Chondrocyte (in vitro differentiated cells): ENCODE measurements around the gene HSPB2. TPM values are rescaled to one million over a fixed set of nuclear protein-coding genes. Genes with fewer than 3 reads are reported as not detected.

Experiments
- DNase-seq: peaks from one replicate; pipeline ENCODE4 v3.0.0; 2021; ENCODE audit warnings: mixed read lengths, low spot score
- H3K27ac Mint-ChIP-seq: one replicate; pipeline ENCODE4 v1.8.0; 2021; ENCODE audit warnings: mild to moderate bottlenecking, moderate library complexity, mixed read lengths; ENCODE audit not compliant: unreplicated experiment
- H3K27me3 Mint-ChIP-seq: 2 replicates; pipeline ENCODE4 v1.8.0; 2021; ENCODE audit warnings: low read depth, mixed read lengths
- H3K36me3 Mint-ChIP-seq: 2 replicates; pipeline ENCODE4 v1.8.0; 2021; ENCODE audit warnings: low read depth, mixed read lengths
- H3K4me1 Mint-ChIP-seq: 2 replicates; pipeline ENCODE4 v1.8.0; 2021; ENCODE audit warnings: low read depth, mild to moderate bottlenecking, mixed read lengths
- H3K4me3 Mint-ChIP-seq: one replicate; pipeline ENCODE4 v1.8.0; 2021; ENCODE audit warnings: mild to moderate bottlenecking, moderate library complexity, mixed read lengths; ENCODE audit not compliant: unreplicated experiment
- H3K9me3 Mint-ChIP-seq: 2 replicates; pipeline ENCODE4 v1.8.0; 2021; ENCODE audit warnings: low read depth, mixed read lengths
- total RNA-seq: library from RNA; stranded (reverse); gene quantifications from 3 replicates; pipeline ENCODE4 v1.2.1, GENCODE V29; 2021
- TF ChIP-seq, protein P1 (sequence below): fragments of 200-600 bp; sonication (generic); IDR thresholded peaks from 2 replicates; pipeline ENCODE4 v1.5.0; 2021; ENCODE audit warnings: antibody characterized with exemption, mild to moderate bottlenecking, moderate library complexity

Gene HSPB2
- total RNA-seq, 1 donor from 2014 or later: 2.4 TPM

GRCh38 chr11:111934306-111934705, 21.8 kb downstream of the HSPB2 start:
- no peak overlapping the region for H3K27ac Mint-ChIP-seq
- no peaks in the 10 kb centered on the region for H3K9me3 Mint-ChIP-seq
- H3K4me1 Mint-ChIP-seq: peaks cover 48% of the 10 kb centered on the region
- H3K36me3 Mint-ChIP-seq: no peaks in the 10 kb centered on the region
- TF ChIP-seq, protein P1, sequence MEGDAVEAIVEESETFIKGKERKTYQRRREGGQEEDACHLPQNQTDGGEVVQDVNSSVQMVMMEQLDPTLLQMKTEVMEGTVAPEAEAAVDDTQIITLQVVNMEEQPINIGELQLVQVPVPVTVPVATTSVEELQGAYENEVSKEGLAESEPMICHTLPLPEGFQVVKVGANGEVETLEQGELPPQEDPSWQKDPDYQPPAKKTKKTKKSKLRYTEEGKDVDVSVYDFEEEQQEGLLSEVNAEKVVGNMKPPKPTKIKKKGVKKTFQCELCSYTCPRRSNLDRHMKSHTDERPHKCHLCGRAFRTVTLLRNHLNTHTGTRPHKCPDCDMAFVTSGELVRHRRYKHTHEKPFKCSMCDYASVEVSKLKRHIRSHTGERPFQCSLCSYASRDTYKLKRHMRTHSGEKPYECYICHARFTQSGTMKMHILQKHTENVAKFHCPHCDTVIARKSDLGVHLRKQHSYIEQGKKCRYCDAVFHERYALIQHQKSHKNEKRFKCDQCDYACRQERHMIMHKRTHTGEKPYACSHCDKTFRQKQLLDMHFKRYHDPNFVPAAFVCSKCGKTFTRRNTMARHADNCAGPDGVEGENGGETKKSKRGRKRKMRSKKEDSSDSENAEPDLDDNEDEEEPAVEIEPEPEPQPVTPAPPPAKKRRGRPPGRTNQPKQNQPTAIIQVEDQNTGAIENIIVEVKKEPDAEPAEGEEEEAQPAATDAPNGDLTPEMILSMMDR: no peak
- no peak for DNase-seq
- H3K27me3 Mint-ChIP-seq: no peaks in the 10 kb centered on the region
- H3K4me3 Mint-ChIP-seq: no peak overlapping the region

- H3K9me3 Mint-ChIP-seq: no peaks in the 10 kb centered on the region
- peaks cover 60% of the 10 kb centered on the region for H3K4me1 Mint-ChIP-seq
- no peak overlapping the region for H3K4me3 Mint-ChIP-seq
- no peak for DNase-seq
- H3K27me3 Mint-ChIP-seq: no peaks in the 10 kb centered on the region
- H3K36me3 Mint-ChIP-seq: no peaks in the 10 kb centered on the region
- TF ChIP-seq, protein P1: no peak
- H3K27ac Mint-ChIP-seq: peak overlapping the region; percentile 88
These were observed 22.9 kb downstream of the HSPB2 start for GRCh38 chr11:111935317-111936039.

DNA sequence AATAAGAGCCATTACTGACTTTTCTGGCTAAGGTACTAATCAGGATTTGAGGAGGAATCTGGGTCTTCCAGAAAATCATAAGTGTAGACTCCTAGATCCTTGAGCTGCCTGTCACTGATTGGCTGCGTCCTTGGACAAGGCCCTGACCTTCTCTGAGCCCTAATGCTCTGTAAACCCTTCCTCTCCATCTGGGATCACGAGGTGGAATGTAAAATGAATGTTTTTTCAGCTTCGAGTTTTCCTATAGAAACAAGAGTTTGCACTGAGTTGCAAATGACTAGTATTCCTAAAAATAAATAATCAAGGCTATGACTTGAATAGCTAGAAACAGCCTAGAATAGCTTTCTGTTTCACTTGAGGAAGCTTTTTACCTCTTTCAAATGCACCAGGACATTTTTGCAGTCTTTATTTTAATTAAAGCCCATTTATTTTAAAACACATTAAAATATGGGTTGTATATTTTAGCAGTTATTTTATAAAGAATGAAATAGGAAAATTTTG, 23.6 kb downstream of the HSPB2 start:
- Mint-ChIP-seq H3K27ac (peak overlapping the region; percentile 88), H3K36me3 (no peaks in the 10 kb centered on the region), H3K9me3 (no peaks in the 10 kb centered on the region), H3K4me1 (peaks cover 65% of the 10 kb centered on the region), H3K27me3 (no peaks in the 10 kb centered on the region), H3K4me3 (peak overlapping the region; percentile 71)
- TF ChIP-seq, protein P1: no peak
- no peak for DNase-seq

GRCh38 chr11:111937461-111937769, 24.9 kb downstream of the HSPB2 start:
- TF ChIP-seq, protein P1: no peak
- Mint-ChIP-seq H3K4me3 (peak overlapping the region; percentile 71), H3K27ac (peak overlapping the region; percentile 92), H3K36me3 (no peaks in the 10 kb centered on the region), H3K27me3 (no peaks in the 10 kb centered on the region), H3K9me3 (no peaks in the 10 kb centered on the region), H3K4me1 (peaks cover 75% of the 10 kb centered on the region)
- DNase-seq: no peak

DNA sequence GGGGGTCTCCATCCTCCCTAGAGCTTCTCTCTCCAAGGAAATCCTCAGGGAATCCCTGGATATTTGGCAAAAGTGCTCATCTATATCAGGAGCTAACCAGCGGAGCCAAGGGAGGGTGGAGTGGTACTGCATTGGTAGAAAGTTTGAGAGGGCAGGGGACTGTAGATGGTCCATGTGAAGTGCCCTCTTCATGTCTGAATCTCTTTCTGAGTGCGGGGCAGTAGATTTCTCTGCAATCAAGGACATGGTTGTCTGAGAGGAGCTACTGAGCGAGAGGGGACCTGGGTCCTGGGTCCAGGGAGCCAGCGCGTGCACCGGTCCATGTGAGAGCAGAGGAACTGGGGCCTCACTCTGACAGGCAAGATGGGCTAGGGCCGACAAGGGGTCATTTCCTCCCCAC, 25.3 kb downstream of the HSPB2 start:
- no peak for DNase-seq
- peaks cover 75% of the 10 kb centered on the region for H3K4me1 Mint-ChIP-seq
- TF ChIP-seq, protein P1: no peak
- H3K9me3 Mint-ChIP-seq: no peaks in the 10 kb centered on the region
- no peaks in the 10 kb centered on the region for H3K27me3 Mint-ChIP-seq
- H3K36me3 Mint-ChIP-seq: no peaks in the 10 kb centered on the region
- peak overlapping the region; percentile 92 for H3K27ac Mint-ChIP-seq
- peak overlapping the region; percentile 71 for H3K4me3 Mint-ChIP-seq
